ENCODE results near the gene CORIN. TPM values are rescaled to one million over a fixed set of nuclear protein-coding genes. Genes with fewer than 3 reads are reported as not detected.

CORIN gene
- total RNA-seq, 1 experiment from 2014 or later: 3.5 TPM

GRCh38 chr4:47577779-47578553 lies 259.9 kb downstream of the CORIN start:
- no peak for TF ChIP-seq EGR1 (IDR thresholded peaks at IDR 0.05; ENCODE audit: low read depth)
- TF ChIP-seq SRF (IDR thresholded peaks at IDR 0.05; ENCODE audit: low read depth): no peak
- no peak for TF ChIP-seq POLR2AphosphoS5 (IDR thresholded peaks at IDR 0.05; ENCODE audit: low read depth, low read length)
- TF ChIP-seq FOSL1 (IDR thresholded peaks at IDR 0.05; ENCODE audit: low read depth): no peak
- TF ChIP-seq ELF1 (IDR thresholded peaks at IDR 0.05; ENCODE audit: borderline replicate concordance, low read depth): no peak
- no peak for TF ChIP-seq REST (IDR thresholded peaks at IDR 0.05; ENCODE audit: low read depth)
- TF ChIP-seq, protein P1, sequence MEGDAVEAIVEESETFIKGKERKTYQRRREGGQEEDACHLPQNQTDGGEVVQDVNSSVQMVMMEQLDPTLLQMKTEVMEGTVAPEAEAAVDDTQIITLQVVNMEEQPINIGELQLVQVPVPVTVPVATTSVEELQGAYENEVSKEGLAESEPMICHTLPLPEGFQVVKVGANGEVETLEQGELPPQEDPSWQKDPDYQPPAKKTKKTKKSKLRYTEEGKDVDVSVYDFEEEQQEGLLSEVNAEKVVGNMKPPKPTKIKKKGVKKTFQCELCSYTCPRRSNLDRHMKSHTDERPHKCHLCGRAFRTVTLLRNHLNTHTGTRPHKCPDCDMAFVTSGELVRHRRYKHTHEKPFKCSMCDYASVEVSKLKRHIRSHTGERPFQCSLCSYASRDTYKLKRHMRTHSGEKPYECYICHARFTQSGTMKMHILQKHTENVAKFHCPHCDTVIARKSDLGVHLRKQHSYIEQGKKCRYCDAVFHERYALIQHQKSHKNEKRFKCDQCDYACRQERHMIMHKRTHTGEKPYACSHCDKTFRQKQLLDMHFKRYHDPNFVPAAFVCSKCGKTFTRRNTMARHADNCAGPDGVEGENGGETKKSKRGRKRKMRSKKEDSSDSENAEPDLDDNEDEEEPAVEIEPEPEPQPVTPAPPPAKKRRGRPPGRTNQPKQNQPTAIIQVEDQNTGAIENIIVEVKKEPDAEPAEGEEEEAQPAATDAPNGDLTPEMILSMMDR (IDR thresholded peaks at IDR 0.05 in 2 of 3, conservative IDR thresholded peaks at IDR 0.05 in 1 of 3; ENCODE audit: borderline replicate concordance in 1 of 3, insufficient read depth in 1 of 3, low read depth in 2 of 3, low read length in 2 of 3): no peak
- TF ChIP-seq RAD21 (IDR thresholded peaks at IDR 0.05; ENCODE audit: low read depth): no peak
- TF ChIP-seq CEBPB (IDR thresholded peaks at IDR 0.05; ENCODE audit: low read depth): no peak
- TF ChIP-seq SP1 (IDR thresholded peaks at IDR 0.05; ENCODE audit: low read depth): no peak
- no peak for TF ChIP-seq EZH2 (IDR thresholded peaks at IDR 0.05)
- TF ChIP-seq, protein P2, sequence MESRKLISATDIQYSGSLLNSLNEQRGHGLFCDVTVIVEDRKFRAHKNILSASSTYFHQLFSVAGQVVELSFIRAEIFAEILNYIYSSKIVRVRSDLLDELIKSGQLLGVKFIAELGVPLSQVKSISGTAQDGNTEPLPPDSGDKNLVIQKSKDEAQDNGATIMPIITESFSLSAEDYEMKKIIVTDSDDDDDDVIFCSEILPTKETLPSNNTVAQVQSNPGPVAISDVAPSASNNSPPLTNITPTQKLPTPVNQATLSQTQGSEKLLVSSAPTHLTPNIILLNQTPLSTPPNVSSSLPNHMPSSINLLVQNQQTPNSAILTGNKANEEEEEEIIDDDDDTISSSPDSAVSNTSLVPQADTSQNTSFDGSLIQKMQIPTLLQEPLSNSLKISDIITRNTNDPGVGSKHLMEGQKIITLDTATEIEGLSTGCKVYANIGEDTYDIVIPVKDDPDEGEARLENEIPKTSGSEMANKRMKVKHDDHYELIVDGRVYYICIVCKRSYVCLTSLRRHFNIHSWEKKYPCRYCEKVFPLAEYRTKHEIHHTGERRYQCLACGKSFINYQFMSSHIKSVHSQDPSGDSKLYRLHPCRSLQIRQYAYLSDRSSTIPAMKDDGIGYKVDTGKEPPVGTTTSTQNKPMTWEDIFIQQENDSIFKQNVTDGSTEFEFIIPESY (IDR thresholded peaks at IDR 0.05; ENCODE audit: extremely low read depth, insufficient replicate concordance, low read length): no peak
- TF ChIP-seq CBX3 (IDR thresholded peaks at IDR 0.05; ENCODE audit: low read depth): no peak
- no peak for TF ChIP-seq ZFX (IDR thresholded peaks at IDR 0.05)
- TF ChIP-seq TCF7L2 (IDR thresholded peaks at IDR 0.05; ENCODE audit: borderline replicate concordance, extremely low read depth, insufficient read depth, insufficient read length): no peak
- no peak for TF ChIP-seq SIN3A (IDR thresholded peaks at IDR 0.05; ENCODE audit: low read depth)
- no peak for TF ChIP-seq EZH2phosphoT487 (IDR thresholded peaks at IDR 0.05; ENCODE audit: borderline replicate concordance)
- no peak for TF ChIP-seq ZNF274 (IDR thresholded peaks at IDR 0.05; ENCODE audit: low read depth, low read length)
- TF ChIP-seq, protein P3, sequence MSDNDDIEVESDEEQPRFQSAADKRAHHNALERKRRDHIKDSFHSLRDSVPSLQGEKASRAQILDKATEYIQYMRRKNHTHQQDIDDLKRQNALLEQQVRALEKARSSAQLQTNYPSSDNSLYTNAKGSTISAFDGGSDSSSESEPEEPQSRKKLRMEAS (IDR thresholded peaks at IDR 0.05): no peak
- H3K27me3 ChIP-seq (ENCODE audit: insufficient read depth, low read length): no peaks in the 10 kb centered on the region
- POLR2A ChIA-PET: no interaction called here
- no peak for DNase-seq (ENCODE audit: low read depth, low spot score)
- H3K79me2 ChIP-seq (ENCODE audit: insufficient read depth, low read length): no peaks in the 10 kb centered on the region
- H3K4me2 ChIP-seq (ENCODE audit: low read length): no peak overlapping the region
- no peaks in the 10 kb centered on the region for H3K9me3 ChIP-seq (ENCODE audit: control insufficient read depth in 1 of 2, insufficient read depth in 1 of 2, low read depth in 1 of 2, low read length in 2 of 2)
- H4K20me1 ChIP-seq (ENCODE audit: insufficient read depth): no peaks in the 10 kb centered on the region
- CTCF ChIA-PET: no interaction called here
- H2AFZ ChIP-seq (ENCODE audit: low read depth, low read length, poor library complexity, severe bottlenecking): no peak overlapping the region
- no peaks in the 10 kb centered on the region for H3K9me2 ChIP-seq (ENCODE audit: insufficient read depth)
- intact Hi-C loops (cut with micrococcal nuclease): no loop called here
- no peak overlapping the region for H3K4me3 ChIP-seq (replicated peaks in 1 of 2; ENCODE audit: low read depth in 1 of 2, low read length in 2 of 2)
- ATAC-seq: no peak
- H3K27ac ChIP-seq (ENCODE audit: low read depth, low read length): no peak overlapping the region
- RAD21 ChIA-PET (ENCODE audit: low non-redundant PET in 1 of 2, low total read pairs in 2 of 2, uncharacterized antibody in 2 of 2, unreplicated experiment in 2 of 2): no interaction called here
- BruUV-seq (replicated peaks): no TSS peak
- no peak overlapping the region for H3K9ac ChIP-seq (ENCODE audit: low read length)
- no peaks in the 10 kb centered on the region for H3K4me1 ChIP-seq (ENCODE audit: control insufficient read depth in 1 of 2, insufficient read depth in 2 of 2, low read length in 2 of 2)
- H3K36me3 ChIP-seq (ENCODE audit: control insufficient read depth in 1 of 2, insufficient read depth in 2 of 2, low read length in 2 of 2): no peaks in the 10 kb centered on the region

Data from HCT116 (cell line).